HepG2 (cell line): ENCODE measurements around the gene GLRX5. TPM values are rescaled to one million over a fixed set of nuclear protein-coding genes. Genes with fewer than 3 reads are reported as not detected.
A peak's percentile ranks its signal among the peaks of the same experiment; 100 is the strongest.

ENCODE experiments used
- AHDC1 ChIP-seq: sonication (generic); formaldehyde crosslinking; IDR thresholded peaks from 2 replicates; pipeline ENCODE4 v1.5.1; 2020; ENCODE audit warnings: mild to moderate bottlenecking, missing genetic modification reagents, borderline replicate concordance
- BRCA1 ChIP-seq: sonication (generic); formaldehyde crosslinking; IDR thresholded peaks from 2 replicates; pipeline ENCODE4 v1.4.0; 2020; ENCODE audit warnings: missing genetic modification reagents
- FUBP1 ChIP-seq: sonication (generic); formaldehyde crosslinking; IDR thresholded peaks from 2 replicates; pipeline ENCODE4 v1.5.1; 2020; ENCODE audit warnings: missing genetic modification reagents, mild to moderate bottlenecking, borderline replicate concordance
- HDAC2 ChIP-seq: sonication (generic); formaldehyde crosslinking; IDR thresholded peaks from 2 replicates; pipeline ENCODE4 v1.4.0; 2020; ENCODE audit warnings: missing genetic modification reagents
- MZF1 ChIP-seq: sonication (generic); formaldehyde crosslinking; IDR thresholded peaks from 2 replicates; pipeline ENCODE4 v1.8.1; 2023; ENCODE audit warnings: mild to moderate bottlenecking, missing genetic modification reagents, borderline replicate concordance
- NFE2L2 ChIP-seq: fragments of 150-350 bp; IDR thresholded peaks from 2 replicates; pipeline ENCODE4 v1.6.1; 2014; ENCODE audit warnings: low read length
- PHF21A ChIP-seq: sonication (generic); formaldehyde crosslinking; IDR thresholded peaks from 2 replicates; pipeline ENCODE4 v1.5.0; 2020; ENCODE audit warnings: mild to moderate bottlenecking, missing genetic modification reagents
- RCOR2 ChIP-seq: IDR thresholded peaks from 2 replicates; pipeline ENCODE4 v1.6.1; 2016; ENCODE audit warnings: missing biosample characterization, missing genetic modification reagents
- SNAPC5 ChIP-seq: sonication (generic); formaldehyde crosslinking; IDR thresholded peaks from 2 replicates; pipeline ENCODE4 v1.8.1; 2023; ENCODE audit warnings: mild to moderate bottlenecking, missing genetic modification reagents, borderline replicate concordance
- TFAP4 ChIP-seq: sonication (generic); IDR thresholded peaks from 2 replicates; pipeline ENCODE4 v1.6.1; 2016; ENCODE audit warnings: low read depth, borderline replicate concordance
- TRIM22 ChIP-seq: fragments of 450-650 bp; IDR thresholded peaks from 2 replicates; pipeline ENCODE4 v1.6.1; 2017
- U2AF1 ChIP-seq: fragments of 200-400 bp; formaldehyde crosslinking; optimal IDR thresholded peaks from 2 replicates; pipeline ENCODE3; 2017; ENCODE audit warnings: mild to moderate bottlenecking, low read depth, low read length
- YEATS4 ChIP-seq: sonication (generic); formaldehyde crosslinking; IDR thresholded peaks from 2 replicates; pipeline ENCODE4 v1.4.0; 2020; ENCODE audit warnings: missing genetic modification reagents, borderline replicate concordance
- ZFP91 ChIP-seq: sonication (generic); formaldehyde crosslinking; IDR thresholded peaks from 2 replicates; pipeline ENCODE4 v1.9.0; 2022; ENCODE audit warnings: missing genetic modification reagents, mild to moderate bottlenecking, borderline replicate concordance
- ZGPAT ChIP-seq: IDR thresholded peaks from 2 replicates; pipeline ENCODE4 v1.6.1; 2016; ENCODE audit warnings: mild to moderate bottlenecking
- polyA plus RNA-seq, 8 experiments: library from polyadenylated mRNA; depleted of rRNA in 3 of 8; stranded (reverse) in 7 of 8; unstranded in 1 of 8; fragments of >200 nt; fragmentation: Illumina TruSeq in 4 of 8; extraction: Trizol in 4 of 8; gene quantifications; 2 replicates each; pipeline versions ENCODE4 v1.2.1 to v1.2.3, GENCODE V29; 2011 to 2016; ENCODE audit warnings: low read depth in 4 of 8, missing spikeins in 1 of 8, mixed read lengths in 1 of 8; ENCODE audit not compliant: insufficient read depth in 1 of 8
- total RNA-seq, 5 experiments: library from RNA; depleted of rRNA; stranded (reverse); fragments of >200 nt; fragmentation: Illumina TruSeq; extraction: Trizol; gene quantifications; 2 replicates each; pipeline ENCODE4 v1.2.3, GENCODE V29; 2016; ENCODE audit warnings: low read depth in 1 of 5

The GLRX5 gene
- total and polyA plus RNA-seq, 2 of the 13 experiments (the other 11 are each of a cell fraction or from before 2014, with no cell fraction given) = 122 to 146 TPM

- TF ChIP-seq ZFP91 (CRISPR knock-in tag) = peak; percentile 19; the same call in 1 of the 2 replicates
- peak; percentile 53; the same call in 1 of the 2 replicates for TF ChIP-seq RCOR2 (CRISPR knock-in tag)
- no peak for TF ChIP-seq SNAPC5 (CRISPR knock-in tag)
- TF ChIP-seq NFE2L2 = no peak
- peak; percentile 63 for TF ChIP-seq ZGPAT (CRISPR knock-in tag)
- TF ChIP-seq YEATS4 (CRISPR knock-in tag) = peak; percentile 45
- TF ChIP-seq U2AF1 = no peak
- no peak for TF ChIP-seq FUBP1 (CRISPR knock-in tag)
- 0 out of 2 replicates have a peak, but pooled peaks have one; percentile 49 for TF ChIP-seq AHDC1 (CRISPR knock-in tag)
- TF ChIP-seq MZF1 (CRISPR knock-in tag) = no peak
- TF ChIP-seq HDAC2 (CRISPR knock-in tag) = peak; percentile 76
- TF ChIP-seq BRCA1 (CRISPR knock-in tag) = 0 out of 2 replicates have a peak, but pooled peaks have one; percentile 21
- TF ChIP-seq TRIM22 = no peak
- TF ChIP-seq PHF21A = no peak; the same call in 1 of the 2 replicates
- TF ChIP-seq TFAP4 = peak; percentile 77; the same call in 1 of the 2 replicates
Measured at GRCh38 chr14:95523051-95523814, 11.6 kb upstream of the GLRX5 start (continued).
